ENCODE results near the gene TMEM82.

The TMEM82 gene

GRCh38 chr1:15736038-15736891 is 6.0 kb upstream of the TMEM82 start, which contains the start of gene SLC25A34:
TSS of gene SLC25A34 (plus strand) at chr1:15736258. CDS start at chr1:15736486, 228 bp downstream.
- DNase-seq (ENCODE audit: low read depth in 3 of 3) = no peak

DNA sequence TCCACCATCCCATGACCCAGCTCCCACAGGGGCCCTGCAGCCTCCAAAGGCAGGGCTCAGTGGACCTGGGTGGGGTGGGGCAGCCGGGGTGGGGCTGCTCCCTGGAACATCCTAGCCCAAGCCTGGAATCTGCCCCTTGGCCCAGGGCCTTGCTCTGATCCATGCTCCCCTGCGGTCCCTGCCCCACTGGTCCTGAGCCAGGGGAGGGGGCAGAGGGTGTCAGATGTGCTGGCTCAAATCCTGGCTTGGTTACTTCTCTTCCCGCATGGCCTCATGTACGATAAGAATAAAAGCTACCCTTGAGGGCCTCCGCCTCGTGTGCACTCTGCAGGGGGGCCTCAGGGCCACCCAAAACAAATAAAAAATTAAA is 5.4 kb upstream of the TMEM82 start:
- DNase-seq (ENCODE audit: low read depth in 3 of 3) = no peak

DNA sequence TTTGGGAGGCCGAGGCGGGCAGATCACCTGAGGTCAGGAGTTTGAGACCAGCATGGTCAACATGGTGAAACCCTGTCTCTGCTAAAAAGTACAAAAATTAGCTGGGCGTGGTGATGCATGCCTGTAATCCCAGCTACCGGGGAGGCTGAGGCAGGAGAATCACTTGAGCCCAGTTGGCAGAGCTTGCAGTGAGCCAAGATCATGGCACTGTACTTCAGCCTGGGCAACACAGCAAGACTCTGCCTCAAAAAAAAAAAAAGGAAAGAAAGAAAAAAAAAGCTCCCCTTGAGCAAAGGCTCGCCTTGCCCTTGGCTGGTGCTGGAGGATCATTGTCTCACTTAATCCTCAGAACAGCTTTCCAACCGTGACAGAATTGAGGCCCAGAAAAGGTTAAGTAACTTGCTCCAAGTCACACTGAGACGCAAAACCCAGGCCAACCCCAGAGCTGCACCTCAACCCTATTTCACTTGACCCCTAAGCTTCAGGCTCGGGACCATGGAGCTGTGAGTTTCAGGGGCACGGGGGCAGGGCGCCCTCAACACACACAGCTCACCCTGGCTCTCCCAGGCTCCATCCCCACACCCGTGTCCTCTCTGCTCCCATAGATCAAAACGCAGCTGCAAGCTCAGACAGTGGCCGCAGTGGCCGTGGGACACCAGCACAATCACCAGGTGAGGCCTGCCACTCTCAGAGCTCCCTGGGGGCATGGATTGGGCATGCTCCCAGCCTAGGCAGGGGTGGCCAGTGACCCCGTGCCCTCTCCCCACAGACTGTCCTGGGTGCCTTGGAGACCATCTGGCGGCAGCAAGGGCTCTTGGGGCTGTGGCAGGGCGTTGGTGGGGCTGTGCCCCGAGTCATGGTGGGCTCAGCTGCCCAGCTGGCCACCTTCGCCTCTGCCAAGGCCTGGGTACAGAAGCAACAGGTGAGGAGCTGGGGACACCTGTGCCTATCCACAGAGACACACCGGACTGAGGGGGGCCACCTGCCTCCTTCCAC is 4.7 kb upstream of the TMEM82 start:
- DNase-seq (ENCODE audit: low read depth in 3 of 3) = no peak

DNA sequence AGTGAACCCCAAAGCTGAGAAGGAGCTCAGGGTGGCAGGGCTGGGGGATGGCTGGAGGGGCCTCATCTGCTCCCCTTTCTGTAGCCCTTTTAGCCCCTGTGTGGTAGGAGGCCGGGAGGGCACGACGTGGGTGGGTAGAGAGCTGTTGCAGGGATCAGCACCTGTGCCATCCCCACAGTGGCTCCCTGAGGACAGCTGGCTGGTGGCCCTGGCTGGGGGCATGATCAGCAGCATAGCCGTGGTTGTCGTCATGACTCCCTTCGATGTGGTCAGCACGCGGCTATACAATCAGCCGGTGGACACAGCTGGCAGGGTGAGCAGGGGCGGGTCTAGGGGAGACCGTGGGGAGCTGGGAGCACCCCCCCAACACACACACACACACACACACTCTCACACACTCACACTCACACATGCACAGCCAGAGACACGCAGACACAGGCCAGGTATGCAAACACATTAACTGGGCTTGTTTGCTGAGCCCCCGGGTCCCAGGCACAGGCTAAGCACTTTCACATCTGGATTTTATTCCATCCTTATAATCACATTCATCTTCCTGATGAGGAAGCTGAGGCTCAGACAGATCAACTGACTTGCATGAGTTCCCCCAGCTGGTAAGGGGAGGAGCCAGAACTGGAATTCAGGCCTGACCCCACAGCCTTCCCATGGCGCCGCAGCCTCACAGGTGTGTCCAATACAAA is 3.7 kb upstream of the TMEM82 start:
- DNase-seq (ENCODE audit: low read depth in 3 of 3) = no peak

- DNase-seq (ENCODE audit: low read depth in 3 of 3) = no peak
These were observed 3.0 kb upstream of the TMEM82 start for GRCh38 chr1:15739259-15739658.

DNA sequence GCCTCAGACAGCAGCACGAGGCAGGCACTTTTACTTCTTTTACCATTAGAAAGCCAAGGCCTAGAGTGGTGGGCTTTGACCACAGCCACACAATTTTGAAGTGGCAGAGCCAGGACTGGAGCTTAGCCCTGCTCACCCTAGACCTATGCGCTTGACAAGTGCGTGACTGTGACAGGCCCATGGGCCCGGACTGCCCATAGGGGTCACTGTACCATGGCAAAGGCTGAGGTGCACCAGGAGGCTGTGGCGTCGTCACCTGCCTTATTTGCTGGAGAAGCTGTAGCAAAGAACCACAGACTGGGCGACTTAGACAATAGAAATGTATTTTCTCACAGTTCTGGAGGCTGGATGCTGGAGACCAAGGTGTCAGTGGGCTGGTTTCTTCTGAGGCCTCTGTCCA is 2.6 kb upstream of the TMEM82 start:
- DNase-seq (ENCODE audit: low read depth in 3 of 3) = no peak

- peak; percentile 49 to 66 (median 52) for DNase-seq (ENCODE audit: low read depth in 3 of 3)
These were observed 1.1 kb upstream of the TMEM82 start for GRCh38 chr1:15740924-15741850.

DNA sequence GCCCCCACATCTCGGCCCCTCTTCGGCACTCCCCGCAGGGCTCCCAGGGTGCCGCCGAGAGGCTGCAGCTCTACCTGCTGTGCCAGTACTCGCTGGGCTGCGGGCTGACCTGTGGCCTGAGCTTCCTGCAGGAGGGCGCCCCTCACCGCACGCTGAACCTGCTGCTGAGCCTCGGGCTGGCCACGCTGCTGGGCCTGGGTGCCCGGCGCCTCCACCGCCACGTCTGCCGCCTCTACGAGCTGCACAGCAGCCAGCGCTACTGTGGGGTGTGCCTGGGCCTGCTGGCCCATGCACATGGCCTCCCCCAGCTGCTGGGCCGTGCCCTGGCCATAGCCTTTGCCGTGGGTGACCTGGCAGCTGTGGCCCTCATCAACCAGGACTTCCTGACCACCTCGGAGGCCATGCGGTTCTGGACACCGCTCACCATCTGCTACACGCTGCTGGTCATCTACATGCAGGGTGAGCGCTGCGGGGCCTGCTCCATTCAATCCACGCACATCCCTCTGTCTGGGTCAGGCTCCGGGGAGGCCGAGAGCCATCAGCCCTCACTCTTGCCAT is 1.9 kb downstream of the TMEM82 start:
- DNase-seq (ENCODE audit: low read depth in 3 of 3) = no peak

DNA sequence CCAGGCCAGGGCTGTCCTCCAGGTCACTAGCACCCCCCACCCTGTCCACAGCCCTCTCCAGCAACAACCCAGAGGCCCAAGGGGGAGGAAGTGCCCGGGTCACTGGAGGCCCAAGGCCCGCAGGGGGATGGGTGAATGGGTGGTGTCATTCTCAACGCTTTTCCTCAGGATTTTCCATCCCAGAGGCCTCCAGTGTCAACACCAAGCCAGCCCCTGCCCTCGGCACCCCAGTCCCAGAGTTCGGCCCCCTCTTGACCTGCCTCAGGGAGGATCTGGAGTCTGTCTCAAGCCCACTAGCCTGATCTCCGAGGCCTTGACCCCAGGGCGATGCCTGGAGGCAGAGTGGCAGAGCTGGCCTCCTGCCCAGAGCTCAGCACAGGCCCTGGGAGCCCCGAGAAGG is 5.1 kb downstream of the TMEM82 start:
- no peak for DNase-seq (ENCODE audit: low read depth in 3 of 3)

GRCh38 chr1:15748264-15748663 is 6.0 kb downstream of the TMEM82 start:
- no peak for DNase-seq (ENCODE audit: low read depth in 3 of 3)

GRCh38 chr1:15748690-15749398 is 6.5 kb downstream of the TMEM82 start:
- no peak for DNase-seq (ENCODE audit: low read depth in 3 of 3)

DNA sequence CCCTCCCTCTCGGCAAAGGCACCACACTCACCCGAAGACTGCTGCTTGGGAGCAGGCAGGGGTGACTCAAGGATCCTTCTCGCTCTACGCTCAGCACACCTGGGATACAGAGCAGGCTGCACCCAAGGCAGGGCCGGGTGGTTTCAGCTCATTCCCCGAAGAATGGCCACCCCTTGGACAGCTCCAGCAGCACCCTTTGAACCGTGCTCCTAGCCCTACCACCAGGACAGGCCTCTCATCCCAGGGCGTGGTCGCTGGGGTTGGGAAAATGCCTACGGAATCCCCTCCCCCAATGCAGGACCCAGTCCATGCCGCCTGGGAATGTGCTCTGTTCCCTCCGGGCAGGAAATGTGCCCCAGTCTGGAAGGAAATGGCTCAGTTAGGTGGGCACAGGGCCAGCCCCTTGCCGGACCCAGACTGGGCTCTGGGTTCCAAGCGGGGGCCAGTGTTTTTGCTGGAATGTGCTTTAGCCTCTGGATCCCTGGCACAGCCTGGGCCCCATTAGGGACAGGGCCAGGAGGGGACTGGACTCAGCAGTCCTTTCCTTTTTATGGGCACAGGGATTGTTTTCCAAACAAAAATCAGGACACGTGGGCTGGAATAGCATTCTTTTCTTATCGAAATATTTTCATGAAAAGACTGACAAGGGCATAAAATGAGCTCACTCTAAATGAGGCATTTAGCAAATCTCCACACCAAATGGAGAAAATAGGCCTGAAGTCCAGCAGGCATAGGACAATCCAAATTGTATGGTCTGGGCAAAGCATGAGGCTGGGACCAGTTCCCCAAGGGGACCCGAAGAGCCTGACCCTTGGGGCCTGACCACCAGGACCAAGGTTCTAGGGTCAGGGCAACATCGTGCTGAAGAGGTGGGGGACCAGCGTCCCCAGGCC is 7.3 kb downstream of the TMEM82 start:
- DNase-seq (ENCODE audit: low read depth in 3 of 3) = no peak

- no peak for DNase-seq (ENCODE audit: low read depth in 3 of 3)
These were observed 8.6 kb downstream of the TMEM82 start for GRCh38 chr1:15750924-15751323.

- DNase-seq (ENCODE audit: low read depth in 3 of 3) = no peak
These were observed 9.4 kb downstream of the TMEM82 start for GRCh38 chr1:15751717-15752116.

- DNase-seq (ENCODE audit: low read depth in 3 of 3) = no peak
These were observed 11.5 kb downstream of the TMEM82 start for GRCh38 chr1:15753776-15754175.

- no peak for DNase-seq (ENCODE audit: low read depth in 3 of 3)
These were observed 12.8 kb downstream of the TMEM82 start for GRCh38 chr1:15755021-15755645.

- DNase-seq (ENCODE audit: low read depth in 3 of 3) = no peak
These were observed 13.3 kb downstream of the TMEM82 start for GRCh38 chr1:15755646-15756040.
